ENCODE measurements around the gene DDB1. TPM values are rescaled to one million over a fixed set of nuclear protein-coding genes. Genes with fewer than 3 reads are reported as not detected.

Gene DDB1
- total and polyA plus RNA-seq, 10 of the 15 experiments (the other 5 are each of a cell fraction or from before 2014, with no cell fraction given), result 136 to 272 (median 216) TPM

- POLR2A ChIA-PET, result interaction anchor here (0.7 kb wide), 1 partner anchor 1095 kb away, joined by 11 read pairs; no protein-coding TSS in a partner anchor
- no TSS peak for BruUV-seq (replicated peaks)
- Histone ChIP-seq H3K9ac (ENCODE audit: control insufficient read depth, insufficient read depth, low read length) (no peak overlapping the region), H4K20me1 (ENCODE audit: control insufficient read depth, insufficient read depth) (no peaks in the 10 kb centered on the region), H3K9me3 (replicated peaks; ENCODE audit: control insufficient read depth, insufficient read depth, low read length) (no peaks in the 10 kb centered on the region), H3K27ac (ENCODE audit: control insufficient read depth, insufficient read depth) (no peak overlapping the region), H3K4me2 (ENCODE audit: control insufficient read depth, insufficient read depth) (no peak overlapping the region), H3K79me2 (ENCODE audit: control insufficient read depth, insufficient read depth, low read length) (no peaks in the 10 kb centered on the region), H3K4me3 (no peak overlapping the region), H3K27me3 (replicated peaks in 1 of 2; ENCODE audit: control insufficient read depth in 2 of 2, insufficient read depth in 2 of 2, low read length in 1 of 2) (no peaks in the 10 kb centered on the region), H3K4me1 (ENCODE audit: control insufficient read depth, insufficient read depth, low read length) (no peaks in the 10 kb centered on the region), H3K36me3 (ENCODE audit: control insufficient read depth in 2 of 2, insufficient read depth in 2 of 2, low read length in 1 of 2) (peaks cover 25 to 32% of the 10 kb centered on the region in 2 experiments), H2AFZ (ENCODE audit: control insufficient read depth, low read depth, low read length) (no peak overlapping the region)
- no peak for FAIRE-seq
- WGBS (ENCODE audit: insufficient coverage, insufficient replicate concordance, low lambda C conversion rate, missing lambda C conversion rate), result 100% methylated on average over 2 of the region's 2 CpGs
- intact Hi-C loops (cut with micrococcal nuclease; ENCODE audit: unreplicated experiment) (no loop called here), in situ Hi-C loops (cut with MboI) (no loop called here)
- no peak for ATAC-seq
- CTCF ChIA-PET, result interaction anchor here (1.1 to 2.4 kb wide), 2 partner anchors 21 to 70 kb away, joined by 5 to 7 read pairs; no protein-coding TSS in a partner anchor
- no peak for DNase-seq (ENCODE audit: low read depth, low spot score)
- RAD21 ChIA-PET (ENCODE audit: unreplicated experiment), result interaction anchor here (1.7 kb wide), 1 partner anchor 20 kb away, joined by 5 read pairs; no protein-coding TSS in a partner anchor
- SMC1A ChIA-PET (ENCODE audit: uncharacterized antibody, unreplicated experiment), result interaction anchor here (1.0 to 2.8 kb wide), 3 partner anchors 12 to 21 kb away, joined by 3 to 9 read pairs (median 9); no protein-coding TSS in a partner anchor
- no peak for TF ChIP-seq CREB1 (IDR thresholded peaks at IDR 0.05; ENCODE audit: low read depth)
- TF ChIP-seq ZNF217 (IDR thresholded peaks at IDR 0.05), result no peak
- no peak for TF ChIP-seq NFYA (IDR thresholded peaks at IDR 0.05; ENCODE audit: borderline replicate concordance, low read depth, low read length)
- no peak for TF ChIP-seq JUND (IDR thresholded peaks at IDR 0.05; ENCODE audit: low read depth, low read length)
- TF ChIP-seq NFIC (IDR thresholded peaks at IDR 0.05; ENCODE audit: low read depth, low read length), result no peak
- TF ChIP-seq SUPT20H (IDR thresholded peaks at IDR 0.05; ENCODE audit: borderline replicate concordance, control insufficient read depth, low read depth, low read length), result no peak
- TF ChIP-seq ZZZ3 (IDR thresholded peaks at IDR 0.05; ENCODE audit: control insufficient read depth, insufficient read length, low read depth), result no peak
- TF ChIP-seq TCF7 (IDR thresholded peaks at IDR 0.05; ENCODE audit: borderline replicate concordance), result no peak
These were observed 17.6 kb downstream of the DDB1 start for GRCh38 chr11:61315260-61315659.

- ChIA-PET SMC1A (ENCODE audit: uncharacterized antibody, unreplicated experiment) (interaction anchor here (1.2 to 2.0 kb wide), 2 partner anchors 9 to 75 kb away, joined by 3 to 5 read pairs; no protein-coding TSS in a partner anchor), CTCF (interaction anchor here (1.3 to 1.8 kb wide), 2 partner anchors 52 to 74 kb away, joined by 3 read pairs; no protein-coding TSS in a partner anchor), POLR2A (no interaction called here), RAD21 (ENCODE audit: unreplicated experiment) (no interaction called here)
- 99% methylated on average over 8 of the region's 8 CpGs for WGBS (ENCODE audit: insufficient coverage, insufficient replicate concordance, low lambda C conversion rate, missing lambda C conversion rate)
- ATAC-seq (no peak), FAIRE-seq (no peak), DNase-seq (ENCODE audit: low read depth, low spot score) (no peak)
- no TSS peak for BruUV-seq (replicated peaks)
- Histone ChIP-seq H3K4me2 (ENCODE audit: control insufficient read depth, insufficient read depth) (no peak overlapping the region), H3K4me3 (no peak overlapping the region), H2AFZ (ENCODE audit: control insufficient read depth, low read depth, low read length) (no peak overlapping the region), H3K36me3 (ENCODE audit: control insufficient read depth in 2 of 2, insufficient read depth in 2 of 2, low read length in 1 of 2) (peaks cover 40 to 50% of the 10 kb centered on the region in 2 experiments), H3K27me3 (replicated peaks in 1 of 2; ENCODE audit: control insufficient read depth in 2 of 2, insufficient read depth in 2 of 2, low read length in 1 of 2) (no peaks in the 10 kb centered on the region), H3K9ac (ENCODE audit: control insufficient read depth, insufficient read depth, low read length) (no peak overlapping the region), H3K79me2 (ENCODE audit: control insufficient read depth, insufficient read depth, low read length) (no peaks in the 10 kb centered on the region), H3K4me1 (ENCODE audit: control insufficient read depth, insufficient read depth, low read length) (no peaks in the 10 kb centered on the region), H3K27ac (ENCODE audit: control insufficient read depth, insufficient read depth) (no peak overlapping the region), H4K20me1 (ENCODE audit: control insufficient read depth, insufficient read depth) (no peaks in the 10 kb centered on the region), H3K9me3 (replicated peaks; ENCODE audit: control insufficient read depth, insufficient read depth, low read length) (no peaks in the 10 kb centered on the region)
- intact Hi-C loops (cut with micrococcal nuclease; ENCODE audit: unreplicated experiment) (no loop called here), in situ Hi-C loops (cut with MboI) (no loop called here)
- TF ChIP-seq, protein P1, sequence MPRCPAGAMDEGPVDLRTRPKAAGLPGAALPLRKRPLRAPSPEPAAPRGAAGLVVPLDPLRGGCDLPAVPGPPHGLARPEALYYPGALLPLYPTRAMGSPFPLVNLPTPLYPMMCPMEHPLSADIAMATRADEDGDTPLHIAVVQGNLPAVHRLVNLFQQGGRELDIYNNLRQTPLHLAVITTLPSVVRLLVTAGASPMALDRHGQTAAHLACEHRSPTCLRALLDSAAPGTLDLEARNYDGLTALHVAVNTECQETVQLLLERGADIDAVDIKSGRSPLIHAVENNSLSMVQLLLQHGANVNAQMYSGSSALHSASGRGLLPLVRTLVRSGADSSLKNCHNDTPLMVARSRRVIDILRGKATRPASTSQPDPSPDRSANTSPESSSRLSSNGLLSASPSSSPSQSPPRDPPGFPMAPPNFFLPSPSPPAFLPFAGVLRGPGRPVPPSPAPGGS (IDR thresholded peaks at IDR 0.05; ENCODE audit: borderline replicate concordance, insufficient read depth, low read depth, low read length, poor library complexity, severe bottlenecking), result no peak
- TF ChIP-seq ZNF384 (IDR thresholded peaks at IDR 0.05; ENCODE audit: borderline replicate concordance, low read depth, low read length) (no peak), KAT2A (conservative IDR thresholded peaks at IDR 0.05; ENCODE audit: control insufficient read depth, low read depth, low read length) (no peak), YY1 (IDR thresholded peaks at IDR 0.05; ENCODE audit: low read depth, low read length) (no peak)
- TF ChIP-seq, protein P2, sequence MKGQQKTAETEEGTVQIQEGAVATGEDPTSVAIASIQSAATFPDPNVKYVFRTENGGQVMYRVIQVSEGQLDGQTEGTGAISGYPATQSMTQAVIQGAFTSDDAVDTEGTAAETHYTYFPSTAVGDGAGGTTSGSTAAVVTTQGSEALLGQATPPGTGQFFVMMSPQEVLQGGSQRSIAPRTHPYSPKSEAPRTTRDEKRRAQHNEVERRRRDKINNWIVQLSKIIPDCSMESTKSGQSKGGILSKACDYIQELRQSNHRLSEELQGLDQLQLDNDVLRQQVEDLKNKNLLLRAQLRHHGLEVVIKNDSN (IDR thresholded peaks at IDR 0.05; ENCODE audit: borderline replicate concordance, extremely low read length, insufficient read depth, low read depth, low read length), result no peak
These were observed 22.2 kb downstream of the DDB1 start for GRCh38 chr11:61310749-61311148.

Measured in GM12878 (cell line).